SHP77 (cell line): Measurements from ENCODE around the gene LSM12.
"Not testable (repeated sequence)": the region's sequence is repeated elsewhere in the genome, so short reads cannot be mapped to it uniquely, and the experiment has no call there.

Experiments
- DNase-seq, 2 experiments: peaks; one replicate each; lab custom pipeline; 2025; lab: John Stamatoyannopoulos, UW

LSM12 gene

DNA sequence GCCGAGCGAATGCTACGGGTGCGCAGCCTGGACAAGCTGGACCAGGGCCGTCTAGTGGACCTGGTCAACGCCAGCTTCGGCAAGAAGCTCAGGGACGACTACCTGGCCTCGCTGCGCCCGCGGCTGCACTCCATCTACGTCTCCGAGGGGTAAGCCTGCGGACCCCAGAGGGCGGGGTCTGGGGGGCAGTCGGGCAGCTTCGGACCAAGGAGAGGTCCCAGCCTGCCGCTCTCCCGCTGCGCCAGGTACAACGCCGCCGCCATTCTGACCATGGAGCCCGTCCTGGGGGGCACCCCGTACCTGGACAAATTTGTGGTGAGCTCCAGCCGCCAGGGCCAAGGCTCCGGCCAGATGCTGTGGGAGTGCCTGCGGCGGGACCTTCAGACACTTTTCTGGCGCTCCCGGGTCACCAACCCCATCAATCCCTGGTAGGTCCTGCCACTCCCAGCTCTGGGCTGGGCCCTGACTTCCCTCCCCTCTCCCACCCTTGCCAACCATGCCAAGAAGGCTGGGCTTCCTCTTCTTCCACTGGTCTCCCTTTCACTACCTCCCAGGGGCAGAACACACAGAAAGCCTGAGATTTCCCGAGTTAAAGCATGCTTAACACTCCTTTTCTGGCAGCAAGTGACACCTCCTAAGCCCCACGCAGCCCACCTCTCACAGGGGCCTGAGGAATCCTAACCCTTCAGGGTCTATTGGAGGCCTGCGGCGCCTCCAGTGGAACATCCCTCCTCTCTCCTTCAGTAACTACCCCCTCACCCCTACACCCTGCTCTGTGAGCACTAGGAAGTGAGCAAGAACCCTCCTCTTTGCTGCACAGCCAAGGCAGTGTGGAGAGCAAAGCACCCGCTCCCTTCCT lies 58.9 kb downstream of the LSM12 start:
- DNase-seq, result no peak

DNA sequence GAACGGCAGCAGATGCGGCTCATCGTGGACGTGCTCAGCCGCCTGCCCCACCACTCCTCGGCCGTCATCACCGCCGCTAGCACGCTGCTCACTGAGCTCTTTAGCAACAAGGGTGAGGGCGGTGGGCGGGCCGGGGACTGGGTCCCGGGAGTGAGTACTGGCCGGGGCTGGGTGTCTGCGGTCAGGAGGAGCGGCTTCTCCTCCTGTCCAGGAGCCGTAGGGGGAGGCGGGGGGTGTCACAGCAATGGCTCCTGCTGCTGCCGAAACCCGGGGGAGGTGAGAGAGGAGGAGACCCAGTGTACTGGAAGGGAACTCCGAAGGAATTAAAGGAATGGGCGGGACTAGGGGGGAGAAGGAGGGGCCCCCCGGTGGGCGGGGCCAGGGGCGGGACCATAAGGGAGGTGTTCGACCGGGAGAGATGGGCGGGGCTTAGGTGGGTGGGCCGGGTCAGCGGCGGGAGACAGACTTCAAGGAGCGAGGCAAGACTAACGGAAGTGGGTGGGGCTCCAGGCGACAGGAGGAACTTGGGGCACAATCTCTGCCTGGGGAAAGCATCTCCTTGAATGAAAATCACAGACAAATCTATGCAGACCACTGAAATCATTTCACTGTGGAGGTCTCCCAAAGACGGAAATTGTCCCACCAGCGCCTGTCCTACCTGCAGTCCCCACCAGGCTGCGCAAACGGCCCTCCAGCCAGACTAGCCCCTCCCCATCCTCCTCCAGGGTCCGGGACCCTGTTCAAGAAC lies 59.7 kb downstream of the LSM12 start:
- peak; percentile 80 to 82 for DNase-seq

DNA sequence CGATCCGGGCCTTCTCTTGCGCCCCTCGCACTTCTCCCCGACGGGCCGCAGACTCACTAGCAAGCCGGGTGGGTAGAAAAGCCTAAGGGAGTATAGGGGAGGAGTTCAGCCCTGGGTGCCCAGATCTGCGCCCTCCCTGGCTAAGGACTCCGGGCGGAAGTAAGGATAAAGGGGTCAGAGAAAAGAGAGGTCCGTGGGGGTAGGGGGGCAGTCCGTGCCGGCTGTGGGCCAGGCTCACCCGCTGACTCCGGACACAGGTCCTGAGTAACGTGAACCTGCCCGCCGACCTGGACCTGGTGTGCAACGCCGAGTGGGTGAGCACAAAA lies 60.2 kb downstream of the LSM12 start:
- DNase-seq, result no peak

DNA sequence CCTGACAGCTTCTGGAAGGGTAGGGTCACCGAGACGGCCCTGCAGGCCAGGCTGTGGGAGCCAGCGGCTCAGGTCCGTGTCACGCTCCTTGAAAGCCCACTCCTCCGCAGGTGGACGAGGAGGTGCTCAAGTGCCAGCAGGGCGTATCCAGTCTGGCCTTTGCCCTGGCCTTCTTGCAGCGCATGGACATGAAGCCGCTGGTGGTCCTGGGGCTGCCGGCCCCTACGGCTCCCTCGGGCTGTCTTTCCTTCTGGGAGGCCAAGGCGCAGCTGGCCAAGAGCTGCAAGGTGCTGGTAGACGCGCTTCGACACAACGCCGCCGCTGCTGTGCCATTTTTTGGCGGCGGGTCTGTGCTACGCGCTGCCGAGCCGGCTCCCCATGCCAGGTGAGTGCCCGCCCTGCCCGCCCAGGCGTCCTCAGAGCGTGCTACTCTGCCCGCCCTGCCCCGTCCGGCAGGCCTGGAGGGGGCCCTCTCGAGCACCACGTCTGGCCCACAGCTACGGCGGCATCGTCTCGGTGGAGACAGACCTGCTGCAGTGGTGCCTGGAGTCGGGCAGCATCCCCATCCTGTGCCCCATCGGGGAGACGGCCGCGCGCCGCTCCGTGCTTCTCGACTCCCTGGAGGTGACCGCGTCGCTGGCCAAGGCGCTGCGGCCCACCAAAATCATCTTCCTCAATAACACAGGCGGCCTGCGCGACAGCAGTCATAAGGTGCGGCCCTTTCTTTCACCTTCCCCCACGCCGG lies 60.8 kb downstream of the LSM12 start:
- DNase-seq, result no peak

DNA sequence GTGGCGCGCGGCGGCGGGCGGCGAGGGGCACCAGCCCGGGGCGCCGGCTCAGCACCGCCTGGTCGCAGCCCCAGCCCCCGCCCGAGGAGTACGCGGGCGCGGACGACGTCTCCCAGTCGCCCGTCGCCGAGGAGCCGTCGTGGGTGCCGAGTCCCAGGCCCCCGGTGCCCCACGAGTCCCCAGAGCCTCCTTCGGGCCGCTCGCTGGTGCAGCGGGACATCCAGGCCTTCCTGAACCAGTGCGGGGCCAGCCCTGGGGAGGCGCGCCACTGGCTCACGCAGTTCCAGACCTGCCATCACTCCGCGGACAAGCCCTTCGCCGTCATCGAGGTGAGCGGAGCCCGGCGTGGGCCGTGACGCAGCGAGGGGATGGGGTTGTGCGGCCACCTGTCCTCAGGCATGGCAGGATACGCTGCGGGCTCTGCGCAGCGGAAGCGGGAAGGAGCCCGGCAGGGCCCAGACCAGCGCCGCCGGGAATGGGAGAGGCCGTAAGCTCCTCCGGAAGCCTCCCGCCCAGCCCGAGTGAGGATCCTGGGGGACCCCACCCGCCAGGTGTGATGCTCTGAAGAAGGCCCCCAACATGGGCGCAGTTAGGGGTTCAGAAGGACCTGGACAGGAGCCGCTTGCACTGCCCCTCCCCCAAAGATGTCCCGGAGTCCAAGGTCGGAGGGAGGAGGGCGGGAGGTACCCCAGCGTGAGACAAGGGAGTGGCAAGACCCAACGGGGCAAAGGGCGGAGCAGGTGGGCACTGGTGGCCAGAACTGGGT lies 61.5 kb downstream of the LSM12 start:
- no peak for DNase-seq

DNA sequence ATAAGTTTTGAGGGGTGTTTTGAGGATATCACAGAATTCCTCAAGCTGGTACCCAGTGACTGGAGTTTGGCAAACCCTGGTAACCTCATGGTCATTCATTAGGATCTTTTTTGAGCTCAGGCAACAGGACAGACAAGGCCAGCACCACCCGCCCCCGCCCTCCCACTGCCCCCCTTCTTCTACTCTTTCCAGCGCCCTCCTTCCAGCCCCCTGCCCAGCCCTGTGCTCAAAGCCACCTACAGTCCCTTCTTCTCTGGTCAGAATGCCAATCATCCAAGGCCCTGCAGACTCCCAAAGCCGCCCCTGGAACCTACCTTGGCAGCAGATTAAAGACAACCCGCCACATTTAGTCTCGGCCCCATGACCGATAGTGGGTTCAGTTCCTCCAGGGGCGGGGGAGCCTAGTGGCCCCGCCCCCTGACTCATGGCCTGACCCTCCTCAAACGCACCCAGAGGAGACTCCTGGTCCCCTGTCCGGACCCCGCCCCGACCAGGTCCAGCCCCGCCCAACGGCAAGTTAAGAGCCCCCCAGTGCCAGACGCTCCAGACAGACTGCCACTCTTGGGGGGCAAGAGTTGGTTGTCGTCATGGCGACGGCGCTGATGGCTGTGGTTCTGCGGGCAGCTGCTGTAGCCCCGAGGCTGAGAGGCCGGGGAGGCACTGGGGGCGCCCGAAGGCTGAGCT lies 62.3 kb downstream of the LSM12 start, which contains the start of gene NAGS:
TSS of gene NAGS (plus strand) at position 546 of the 684 bp plus-strand sequence. CDS start at position 588, 42 bp downstream.
- no peak for DNase-seq

DNA sequence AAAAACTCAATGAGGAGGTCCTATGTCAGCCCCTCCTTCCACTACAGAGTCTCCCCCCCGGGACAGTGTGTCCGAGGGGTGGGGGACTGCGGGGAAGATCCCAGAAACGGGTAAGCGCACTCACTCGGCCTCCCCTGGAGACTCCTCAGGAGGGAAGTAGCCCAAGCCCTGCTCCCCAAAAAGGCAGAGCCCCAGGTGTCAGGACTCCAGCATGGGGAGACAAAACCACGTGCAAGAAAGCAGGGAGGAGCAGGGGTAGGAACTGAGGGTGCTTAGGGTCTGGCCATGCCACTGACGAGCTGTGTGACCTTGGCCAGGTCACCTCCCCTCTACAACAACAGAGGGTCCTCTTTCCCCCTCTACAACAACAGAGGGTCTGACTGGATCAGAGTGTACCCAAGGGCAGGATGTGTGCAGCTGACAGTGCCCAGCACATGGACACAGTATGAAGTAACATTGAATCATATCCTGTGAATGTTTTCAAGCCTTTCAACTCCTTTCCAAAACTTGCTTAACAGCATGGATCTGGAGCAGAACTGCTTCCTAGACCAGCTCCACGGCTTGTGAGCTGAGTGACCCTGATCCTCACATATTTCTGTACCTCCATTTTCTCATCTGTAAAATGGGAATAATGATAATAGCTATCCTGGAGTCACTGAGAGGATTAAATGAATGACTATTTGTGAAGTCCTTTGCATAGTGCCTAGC lies 64.2 kb downstream of the LSM12 start:
- DNase-seq, result no peak

DNA sequence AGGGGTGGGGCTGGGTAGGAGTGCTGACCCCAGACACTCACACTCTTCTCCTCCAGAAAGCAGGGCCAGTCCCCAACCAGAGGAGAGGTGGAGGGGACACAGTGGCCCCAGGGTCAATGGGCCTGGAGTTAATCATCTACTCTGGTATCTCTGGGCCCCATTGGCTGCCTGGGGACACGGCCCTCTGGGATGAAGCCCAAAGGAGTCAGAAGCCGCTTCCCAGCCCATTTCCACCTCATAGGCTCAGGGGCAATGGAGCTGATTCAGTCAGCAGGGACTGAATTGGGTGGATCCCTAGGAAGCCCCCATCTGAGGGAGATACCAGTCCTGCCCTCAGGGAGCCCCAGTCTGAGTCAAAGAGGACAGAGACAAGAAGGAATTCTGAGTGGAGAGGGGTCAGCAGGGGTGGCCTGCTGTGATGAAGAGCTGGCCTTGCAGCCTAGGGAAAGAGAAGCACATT lies 65.0 kb downstream of the LSM12 start:
- DNase-seq, result no peak

DNA sequence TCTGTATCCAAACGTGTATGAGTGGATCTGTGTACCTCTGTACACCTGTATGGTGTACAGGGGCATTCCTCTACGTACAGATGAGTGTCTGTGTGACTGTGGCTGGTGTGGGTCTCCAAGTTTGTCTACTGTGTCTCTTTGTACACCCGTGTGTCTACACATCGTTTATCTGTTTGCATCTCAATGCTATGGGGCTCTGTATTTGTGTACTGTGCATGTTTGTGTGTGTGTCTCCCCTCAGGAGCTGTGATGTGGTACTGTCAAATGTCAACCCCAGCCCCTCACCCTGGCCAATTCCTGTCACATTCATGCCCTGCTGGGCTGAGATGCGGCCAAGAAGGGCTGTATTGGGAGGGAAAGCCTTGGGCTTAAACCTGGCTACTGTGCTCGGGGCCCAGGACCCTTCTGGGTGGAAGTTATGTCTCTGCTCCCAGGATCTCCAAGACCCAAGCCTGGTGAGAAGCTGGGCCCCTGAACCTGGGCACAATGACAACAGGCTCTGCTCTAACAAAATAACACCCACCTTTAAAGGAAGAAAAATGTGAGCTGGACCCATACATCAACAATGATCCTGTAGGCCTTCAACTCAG lies 65.5 kb downstream of the LSM12 start:
- DNase-seq, result no peak

DNA sequence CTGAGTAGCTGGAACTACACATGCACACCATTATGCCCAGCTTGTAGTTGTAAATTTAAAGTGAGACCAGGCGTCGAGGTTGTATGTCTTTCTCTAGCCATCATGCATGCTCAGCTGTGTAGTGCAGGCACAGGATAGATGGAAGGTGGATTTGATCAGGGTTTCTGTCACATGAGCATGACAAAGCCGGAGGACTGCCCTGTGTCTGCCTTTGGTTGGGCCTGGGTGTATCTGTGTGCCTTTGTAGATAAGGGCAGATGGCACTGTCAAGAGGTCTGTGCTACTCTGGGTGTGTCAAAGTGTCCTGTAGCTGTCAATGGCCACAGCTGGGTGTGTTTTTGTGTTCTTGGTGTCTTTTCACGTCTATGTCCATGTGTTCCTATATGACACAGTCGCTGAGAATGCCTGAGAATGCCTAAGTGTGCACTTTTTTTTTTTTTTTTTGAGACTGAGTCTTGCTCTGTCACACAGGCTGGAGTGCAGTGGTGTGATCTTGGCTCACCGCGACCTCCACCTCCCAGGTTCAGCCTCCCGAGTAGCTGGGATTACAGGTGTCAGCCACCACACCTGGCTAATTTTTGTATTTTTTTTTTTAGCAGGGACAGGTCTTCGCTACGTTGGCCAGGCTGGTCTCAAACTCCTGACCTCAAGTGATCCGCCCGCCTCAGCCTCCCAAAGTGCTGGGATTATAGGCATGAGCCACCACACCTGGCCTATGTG lies 66.2 kb downstream of the LSM12 start:
- DNase-seq, result no peak

DNA sequence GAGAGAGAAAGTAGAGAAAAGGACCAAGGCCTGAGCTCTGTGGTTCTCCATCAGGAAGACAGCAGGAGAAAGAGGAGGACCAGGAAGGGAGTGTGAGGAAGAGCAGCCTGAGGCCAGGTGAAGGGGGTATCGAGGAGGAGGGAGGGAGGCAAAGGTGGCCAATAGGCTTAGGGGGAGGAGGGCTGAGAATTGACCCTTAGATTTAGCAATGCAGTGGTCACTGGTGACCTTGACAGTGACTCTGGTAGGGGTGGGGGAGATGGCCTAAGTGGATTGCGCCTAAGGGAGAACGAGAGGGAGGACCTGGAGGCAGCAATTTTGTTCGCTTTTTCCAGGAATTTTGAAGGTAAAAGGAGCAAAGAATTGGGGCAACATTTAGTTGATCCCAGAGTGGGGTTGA lies 67.4 kb downstream of the LSM12 start:
- no peak for DNase-seq

DNA sequence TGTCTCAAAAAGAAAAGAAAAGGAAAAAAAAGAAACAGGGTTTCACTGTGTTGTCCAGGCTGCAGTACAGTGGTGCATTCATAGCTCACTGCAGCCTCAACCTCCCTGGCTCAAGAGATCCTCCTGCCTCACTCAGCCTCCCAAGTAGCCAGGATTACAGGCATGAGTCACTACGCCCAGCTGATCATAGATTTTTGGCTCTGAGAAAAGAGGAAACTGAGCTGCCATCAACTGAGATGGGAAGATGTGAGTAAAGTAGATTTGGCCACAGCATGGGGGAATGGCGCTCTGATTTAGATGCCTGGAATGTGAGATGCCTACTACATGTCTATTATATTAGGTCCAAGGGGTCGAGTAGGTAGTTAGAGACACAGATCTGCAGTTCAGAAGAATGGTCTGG lies 67.9 kb downstream of the LSM12 start:
- no peak for DNase-seq

DNA sequence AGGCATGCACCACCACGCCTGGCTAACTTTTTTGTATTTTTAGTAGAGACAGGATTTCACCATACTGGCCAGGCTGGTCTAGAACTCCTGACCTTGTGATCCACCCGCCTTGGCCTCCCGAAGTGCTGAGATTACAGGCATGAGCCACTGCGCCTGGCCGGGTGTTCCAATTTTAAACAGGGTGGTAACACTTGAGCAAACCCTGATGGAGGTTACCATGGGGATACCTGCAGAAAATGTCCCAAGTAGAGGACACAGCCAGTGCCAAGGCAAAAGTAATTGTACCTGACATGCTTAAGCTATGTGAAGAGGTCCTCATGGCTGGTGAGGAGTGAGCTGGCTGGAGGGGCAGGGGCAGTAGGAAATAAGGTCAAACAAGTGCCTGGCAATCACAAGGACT lies 69.3 kb downstream of the LSM12 start:
- not testable (repeated sequence) for DNase-seq

DNA sequence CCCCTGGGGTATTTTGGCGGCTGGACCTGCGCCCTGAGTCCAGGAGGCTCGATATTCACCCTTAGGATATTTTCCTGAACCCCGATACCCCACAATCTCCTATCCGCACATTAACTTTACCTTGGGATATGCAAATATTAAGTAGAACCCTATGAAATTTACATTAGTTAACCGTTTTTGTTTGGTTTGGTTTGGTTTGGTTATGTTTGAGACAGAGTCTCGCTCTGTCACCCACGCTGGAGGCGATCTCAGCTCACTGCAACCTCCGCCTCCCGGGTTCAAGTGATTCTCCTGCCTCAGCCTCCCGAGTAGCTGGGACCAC lies 71.4 kb downstream of the LSM12 start:
- DNase-seq, result no peak

DNA sequence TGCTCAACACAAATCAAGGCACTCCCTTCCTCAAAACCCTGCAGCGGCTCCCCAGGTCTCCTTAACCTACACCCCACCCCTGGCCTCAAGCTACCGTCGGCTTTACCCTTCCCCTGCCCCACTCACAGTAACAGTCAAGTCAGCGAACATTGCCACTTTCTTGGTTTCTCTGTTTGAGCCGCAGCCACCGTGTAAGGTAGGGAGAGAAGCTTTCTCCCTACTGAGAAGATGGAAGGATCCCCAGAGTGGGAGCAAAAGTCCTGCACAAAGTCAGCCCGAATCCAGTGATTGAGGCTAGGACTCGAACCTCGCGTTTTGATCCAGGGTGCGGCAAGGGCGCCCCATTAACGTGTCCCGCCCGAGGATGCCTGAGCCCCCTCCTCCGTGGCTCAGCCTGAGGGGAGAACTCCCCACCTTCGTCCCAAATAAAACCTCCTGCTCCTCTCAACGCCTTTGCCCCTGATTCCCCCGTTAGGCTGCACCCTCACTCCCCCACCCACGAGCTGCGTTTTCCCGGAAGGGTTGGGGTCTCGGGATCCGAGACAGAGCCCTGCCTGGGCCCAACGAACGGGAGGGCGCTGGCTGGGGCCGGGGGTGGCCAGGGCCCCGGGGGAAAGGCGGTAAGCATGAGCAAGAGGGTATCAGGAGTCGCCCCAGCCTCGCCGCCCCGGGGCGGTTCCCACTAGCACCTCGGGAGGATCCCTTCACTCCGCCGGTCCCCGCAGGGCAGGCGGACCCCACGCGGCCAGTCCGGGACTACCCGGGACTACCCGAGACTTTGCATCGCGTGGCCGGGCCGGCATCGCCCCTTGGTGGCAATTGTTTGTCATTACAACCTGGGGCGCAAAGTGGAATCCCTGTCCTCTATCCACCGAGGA lies 72.0 kb downstream of the LSM12 start:
- peak; percentile 29 for DNase-seq

DNA sequence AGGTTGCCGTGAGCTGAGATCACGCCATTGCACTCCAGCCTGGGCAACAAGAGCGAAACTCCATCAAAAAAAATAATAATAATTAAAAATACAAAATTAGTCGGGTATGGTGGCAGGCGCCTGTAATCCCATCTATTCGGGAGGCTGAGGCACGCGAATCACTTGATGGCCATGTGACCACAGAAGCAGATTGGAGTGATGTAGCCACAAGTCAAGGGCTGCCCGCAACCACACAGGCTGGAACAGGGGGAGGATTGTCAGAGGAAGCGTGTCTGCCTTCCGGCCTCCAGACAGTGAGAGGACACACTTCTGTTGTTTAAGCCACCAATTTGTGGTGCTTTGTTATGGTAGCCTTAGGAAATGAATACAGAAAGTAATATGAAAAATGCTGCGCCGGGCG lies 73.8 kb downstream of the LSM12 start:
- DNase-seq, result no peak

DNA sequence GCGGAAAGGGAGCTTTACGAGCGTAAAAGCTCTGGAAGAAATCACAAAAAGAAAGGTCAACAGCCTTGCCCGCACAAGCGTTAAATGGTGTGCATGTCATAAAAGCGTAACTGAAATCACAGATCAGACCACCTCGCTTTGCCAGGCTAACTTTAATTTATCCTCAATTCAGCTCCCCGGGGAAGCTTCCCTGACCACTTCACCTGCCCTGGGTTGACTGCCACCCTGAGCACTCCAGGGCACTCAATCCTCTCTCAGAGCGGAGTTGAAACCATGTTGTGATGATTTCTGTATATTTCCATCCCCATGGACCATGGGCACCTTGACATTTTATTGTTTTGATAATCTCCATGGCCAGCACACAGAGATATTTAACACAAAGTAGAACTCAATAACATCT lies 78.2 kb downstream of the LSM12 start:
- no peak for DNase-seq

DNA sequence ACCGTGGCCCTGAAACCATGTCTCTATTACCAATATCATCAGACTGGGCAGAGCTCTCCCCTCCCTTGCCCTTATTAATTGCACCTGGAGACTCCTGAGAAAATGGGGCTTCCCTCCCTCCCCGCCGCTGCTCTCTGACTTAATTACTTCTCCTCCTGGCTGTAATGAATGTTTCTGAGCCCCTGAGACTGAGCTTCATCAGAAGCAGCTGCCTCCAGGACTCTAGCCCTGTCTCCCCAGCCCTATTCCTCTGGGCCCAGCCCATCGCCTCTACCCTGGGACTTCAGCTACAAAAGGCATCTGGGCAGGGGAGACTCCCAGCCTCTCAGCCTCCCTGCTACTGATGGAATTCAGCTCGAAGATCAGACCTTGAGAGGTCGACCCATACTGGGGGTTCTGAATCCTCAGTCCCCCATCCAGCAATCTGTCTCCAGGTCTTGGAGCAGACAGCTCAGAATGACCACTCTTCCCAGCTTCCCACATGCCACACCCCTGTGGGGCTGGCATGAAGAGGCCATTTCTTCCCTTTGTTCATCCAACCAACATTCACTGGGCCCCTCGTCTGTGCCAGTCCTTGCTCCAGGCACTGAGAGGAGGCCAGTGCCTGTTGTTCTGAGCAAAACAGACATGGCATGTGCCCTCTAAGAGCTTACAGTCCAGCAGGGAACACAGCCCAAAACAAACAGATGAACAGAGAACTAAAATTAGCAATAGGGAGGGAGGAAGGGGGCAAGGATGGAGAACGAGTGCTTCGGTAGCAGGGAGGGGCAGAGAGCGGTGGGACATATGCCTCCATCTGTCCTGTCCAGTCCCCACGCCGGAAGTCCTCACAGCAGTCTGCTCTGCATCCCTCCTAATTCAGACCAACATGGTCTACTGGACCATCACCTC lies 79.1 kb downstream of the LSM12 start:
- no peak for DNase-seq
